GM12892 (cell line): Measurements from ENCODE around the gene PNPLA8.

ENCODE experiments used
- POLR2AphosphoS5 ChIP-seq: IDR thresholded peaks from 2 replicates; pipeline ENCODE4 v1.6.1; 2011; ENCODE audit warnings: low read depth, low read length, control low read depth
- TAF1 ChIP-seq: IDR thresholded peaks from 2 replicates; pipeline ENCODE4 v1.6.1; 2011; ENCODE audit warnings: low read depth, mild to moderate bottlenecking, control low read depth, low read length, borderline replicate concordance

DNA sequence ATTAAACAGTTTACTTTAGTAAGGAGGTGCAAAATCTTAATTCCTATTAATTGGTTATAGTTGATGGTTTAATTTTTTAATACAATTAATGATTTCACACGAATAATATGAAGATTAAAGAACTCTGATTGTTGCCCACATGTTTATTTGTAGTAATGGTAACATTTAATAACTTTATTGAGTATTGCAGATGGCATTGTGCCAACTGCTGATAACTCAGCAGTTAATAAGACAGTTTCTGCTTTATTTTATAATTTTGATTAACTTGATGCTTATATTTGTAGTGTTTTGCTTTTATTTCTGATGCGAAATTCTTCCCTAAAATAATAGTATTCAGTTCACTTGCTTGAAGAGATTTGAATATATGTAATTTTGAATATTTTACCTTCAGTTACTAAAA lies 46.5 kb upstream of the PNPLA8 start:
- TF ChIP-seq POLR2AphosphoS5 (no peak), TAF1 (no peak)
